Cardiac fibroblast (primary cell): ENCODE results near the gene BMAL1.

ENCODE experiments used
- DNase-seq, 2 donors: peaks; one replicate each; pipeline versions ENCODE4 v3.0.0 to v3.0.0-alpha.2; 2010; ENCODE audit warnings: low read depth in 2 of 2
- H3K4me3 ChIP-seq, 2 donors: replicated peaks in 1 of 2; 1 replicate in 1 of 2; 2 replicates in 1 of 2; pipeline ENCODE4 v1.5.1; 2011; ENCODE audit warnings: low read depth in 2 of 2, low read length in 2 of 2, mild to moderate bottlenecking in 2 of 2, moderate library complexity in 1 of 2
- TF ChIP-seq, protein P1 (sequence below): IDR thresholded peaks from one replicate; pipeline ENCODE4 v1.5.1; 2011; ENCODE audit warnings: low read depth, mild to moderate bottlenecking, low read length, inconsistent platforms

Gene BMAL1

GRCh38 chr11:13376838-13377237, 99.2 kb downstream of the BMAL1 start:
- TF ChIP-seq, protein P1, sequence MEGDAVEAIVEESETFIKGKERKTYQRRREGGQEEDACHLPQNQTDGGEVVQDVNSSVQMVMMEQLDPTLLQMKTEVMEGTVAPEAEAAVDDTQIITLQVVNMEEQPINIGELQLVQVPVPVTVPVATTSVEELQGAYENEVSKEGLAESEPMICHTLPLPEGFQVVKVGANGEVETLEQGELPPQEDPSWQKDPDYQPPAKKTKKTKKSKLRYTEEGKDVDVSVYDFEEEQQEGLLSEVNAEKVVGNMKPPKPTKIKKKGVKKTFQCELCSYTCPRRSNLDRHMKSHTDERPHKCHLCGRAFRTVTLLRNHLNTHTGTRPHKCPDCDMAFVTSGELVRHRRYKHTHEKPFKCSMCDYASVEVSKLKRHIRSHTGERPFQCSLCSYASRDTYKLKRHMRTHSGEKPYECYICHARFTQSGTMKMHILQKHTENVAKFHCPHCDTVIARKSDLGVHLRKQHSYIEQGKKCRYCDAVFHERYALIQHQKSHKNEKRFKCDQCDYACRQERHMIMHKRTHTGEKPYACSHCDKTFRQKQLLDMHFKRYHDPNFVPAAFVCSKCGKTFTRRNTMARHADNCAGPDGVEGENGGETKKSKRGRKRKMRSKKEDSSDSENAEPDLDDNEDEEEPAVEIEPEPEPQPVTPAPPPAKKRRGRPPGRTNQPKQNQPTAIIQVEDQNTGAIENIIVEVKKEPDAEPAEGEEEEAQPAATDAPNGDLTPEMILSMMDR: no peak
- H3K4me3 ChIP-seq: no peak overlapping the region
- DNase-seq: no peak

- DNase-seq: no peak
- H3K4me3 ChIP-seq: no peak overlapping the region
- TF ChIP-seq, protein P1: no peak
Observed at GRCh38 chr11:13378316-13378715, 100.7 kb downstream of the BMAL1 start.

DNA sequence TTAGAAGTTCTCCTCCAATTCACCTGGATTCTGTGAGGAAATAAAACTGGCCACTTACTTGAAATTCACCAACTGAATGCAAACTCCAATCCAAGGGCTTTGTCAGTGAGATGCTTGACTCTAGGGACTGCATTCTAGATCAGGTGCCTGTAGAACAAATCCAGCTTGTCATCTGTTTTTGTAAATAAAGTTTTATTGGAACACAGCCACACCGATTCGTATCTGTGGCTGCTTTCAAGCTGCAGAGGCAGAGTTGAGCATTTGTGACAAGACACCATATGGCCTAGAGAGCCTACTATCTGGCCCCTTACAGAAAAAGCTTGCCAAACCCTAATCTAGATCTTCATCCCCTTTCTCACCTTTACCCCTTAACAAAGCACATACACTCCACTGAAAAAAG, 103.1 kb downstream of the BMAL1 start:
- no peak for DNase-seq
- TF ChIP-seq, protein P1: no peak
- no peak overlapping the region for H3K4me3 ChIP-seq

- TF ChIP-seq, protein P1: no peak
- no peak for DNase-seq
Observed at GRCh38 chr11:13382751-13383150, 105.2 kb downstream of the BMAL1 start.

GRCh38 chr11:13384908-13385640, 107.5 kb downstream of the BMAL1 start:
- H3K4me3 ChIP-seq: no peak overlapping the region
- TF ChIP-seq, protein P1: peak; percentile 68
- DNase-seq: peak; percentile 64 to 73

More at GRCh38 chr11:13382751-13383150, 105.2 kb downstream of the BMAL1 start:
- H3K4me3 ChIP-seq: no peak overlapping the region

DNA sequence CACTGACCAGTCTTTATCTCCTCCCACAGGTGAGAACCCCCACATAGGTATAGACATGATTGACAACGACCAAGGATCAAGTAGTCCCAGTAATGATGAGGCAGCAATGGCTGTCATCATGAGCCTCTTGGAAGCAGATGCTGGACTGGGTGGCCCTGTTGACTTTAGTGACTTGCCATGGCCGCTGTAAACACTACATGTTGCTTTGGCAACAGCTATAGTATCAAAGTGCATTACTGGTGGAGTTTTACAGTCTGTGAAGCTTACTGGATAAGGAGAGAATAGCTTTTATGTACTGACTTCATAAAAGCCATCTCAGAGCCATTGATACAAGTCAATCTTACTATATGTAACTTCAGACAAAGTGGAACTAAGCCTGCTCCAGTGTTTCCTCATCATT, 109.0 kb downstream of the BMAL1 start:
- no peak for DNase-seq
- TF ChIP-seq, protein P1: no peak
- H3K4me3 ChIP-seq: no peak overlapping the region

- no peak overlapping the region for H3K4me3 ChIP-seq
- DNase-seq: no peak
- TF ChIP-seq, protein P1: no peak
Observed at GRCh38 chr11:13388741-13389140, 111.2 kb downstream of the BMAL1 start.
